ENCODE data around the gene IL13RA1.

The IL13RA1 gene

DNA sequence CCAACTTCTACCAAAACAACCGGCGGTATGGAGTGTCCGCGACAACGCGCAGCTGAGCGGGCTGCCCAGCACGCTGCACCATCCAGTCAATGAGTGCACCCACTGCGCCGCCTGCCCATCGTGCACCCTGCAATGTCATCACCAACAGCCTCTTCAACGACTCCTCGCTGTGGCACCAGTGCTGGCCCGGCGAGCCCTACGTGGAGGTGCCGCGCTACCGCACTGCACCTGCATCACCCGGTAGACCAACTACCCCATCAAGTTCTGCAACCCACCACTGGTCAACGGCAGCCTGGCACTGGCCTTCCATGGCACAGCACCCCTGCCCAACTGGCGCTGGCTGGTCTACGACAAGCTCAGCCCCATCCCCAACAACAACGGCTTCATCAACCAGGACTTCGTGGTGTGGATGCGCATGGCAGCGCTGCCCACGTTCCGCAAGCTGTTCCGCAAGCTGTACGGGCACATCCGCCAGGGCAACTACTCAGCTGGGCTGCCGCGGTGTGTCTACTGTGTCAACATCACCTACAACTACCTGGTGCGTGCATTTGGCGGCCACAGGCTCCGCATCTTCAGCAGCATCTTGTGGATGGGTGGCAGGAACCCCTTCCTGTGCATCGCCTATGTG lies 42.8 kb downstream of the IL13RA1 start:
- H2AFZ ChIP-seq (ENCODE audit: low read depth), result no peak overlapping the region
- H4K20me1 ChIP-seq (ENCODE audit: insufficient read depth), result no peaks in the 10 kb centered on the region

DNA sequence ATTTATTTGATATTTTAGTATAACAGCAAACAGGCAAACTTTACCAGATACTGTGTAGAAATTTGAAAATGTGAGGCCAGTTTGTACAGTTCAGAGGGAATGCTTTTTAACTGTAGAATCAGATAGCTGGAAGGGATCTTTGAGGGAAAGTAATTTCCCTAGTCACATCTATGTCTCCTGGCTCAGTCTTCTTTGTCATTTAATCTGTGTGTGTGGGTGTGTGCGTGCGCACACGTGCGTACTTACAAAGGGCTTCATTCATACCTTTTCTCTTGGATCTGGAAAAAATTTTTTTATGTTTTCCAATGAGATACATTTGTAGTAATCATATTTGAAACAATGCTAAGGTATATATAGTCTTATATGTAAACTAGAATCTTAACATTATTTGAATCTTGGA lies 44.6 kb downstream of the IL13RA1 start:
- H3K4me2 ChIP-seq, result no peak overlapping the region
- no peaks in the 10 kb centered on the region for H3K4me1 ChIP-seq (ENCODE audit: low read depth, poor library complexity, severe bottlenecking)
- TF ChIP-seq, protein P1, sequence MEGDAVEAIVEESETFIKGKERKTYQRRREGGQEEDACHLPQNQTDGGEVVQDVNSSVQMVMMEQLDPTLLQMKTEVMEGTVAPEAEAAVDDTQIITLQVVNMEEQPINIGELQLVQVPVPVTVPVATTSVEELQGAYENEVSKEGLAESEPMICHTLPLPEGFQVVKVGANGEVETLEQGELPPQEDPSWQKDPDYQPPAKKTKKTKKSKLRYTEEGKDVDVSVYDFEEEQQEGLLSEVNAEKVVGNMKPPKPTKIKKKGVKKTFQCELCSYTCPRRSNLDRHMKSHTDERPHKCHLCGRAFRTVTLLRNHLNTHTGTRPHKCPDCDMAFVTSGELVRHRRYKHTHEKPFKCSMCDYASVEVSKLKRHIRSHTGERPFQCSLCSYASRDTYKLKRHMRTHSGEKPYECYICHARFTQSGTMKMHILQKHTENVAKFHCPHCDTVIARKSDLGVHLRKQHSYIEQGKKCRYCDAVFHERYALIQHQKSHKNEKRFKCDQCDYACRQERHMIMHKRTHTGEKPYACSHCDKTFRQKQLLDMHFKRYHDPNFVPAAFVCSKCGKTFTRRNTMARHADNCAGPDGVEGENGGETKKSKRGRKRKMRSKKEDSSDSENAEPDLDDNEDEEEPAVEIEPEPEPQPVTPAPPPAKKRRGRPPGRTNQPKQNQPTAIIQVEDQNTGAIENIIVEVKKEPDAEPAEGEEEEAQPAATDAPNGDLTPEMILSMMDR (conservative IDR thresholded peaks at IDR 0.05; ENCODE audit: low read depth, low read length), result no peak
- no peaks in the 10 kb centered on the region for H4K20me1 ChIP-seq (ENCODE audit: insufficient read depth)
- H3K27me3 ChIP-seq (ENCODE audit: insufficient read depth, low read depth), result no peaks in the 10 kb centered on the region
- H3K36me3 ChIP-seq (ENCODE audit: insufficient read depth), result no peaks in the 10 kb centered on the region
- no peak overlapping the region for H3K4me3 ChIP-seq (IDR thresholded peaks at IDR 0.05; ENCODE audit: insufficient read depth, low read depth, low read length)
- no peaks in the 10 kb centered on the region for H3K79me2 ChIP-seq (ENCODE audit: insufficient read depth, low read depth)
- H3K9ac ChIP-seq, result no peak overlapping the region
- no peak overlapping the region for H2AFZ ChIP-seq (ENCODE audit: low read depth)
- no peak overlapping the region for H3K27ac ChIP-seq

More for the DNA sequence above, 42.8 kb downstream of the IL13RA1 start:
- H3K79me2 ChIP-seq (ENCODE audit: insufficient read depth, low read depth), result no peaks in the 10 kb centered on the region
- no peak overlapping the region for H3K27ac ChIP-seq
- H3K4me1 ChIP-seq (ENCODE audit: low read depth, poor library complexity, severe bottlenecking), result no peaks in the 10 kb centered on the region
- H3K36me3 ChIP-seq (ENCODE audit: insufficient read depth), result no peaks in the 10 kb centered on the region
- TF ChIP-seq, protein P1 (conservative IDR thresholded peaks at IDR 0.05; ENCODE audit: low read depth, low read length), result no peak
- no peak overlapping the region for H3K4me2 ChIP-seq
- no peak overlapping the region for H3K4me3 ChIP-seq (IDR thresholded peaks at IDR 0.05; ENCODE audit: insufficient read depth, low read depth, low read length)
- H3K9ac ChIP-seq, result no peak overlapping the region
- no peaks in the 10 kb centered on the region for H3K27me3 ChIP-seq (ENCODE audit: insufficient read depth, low read depth)

DNA sequence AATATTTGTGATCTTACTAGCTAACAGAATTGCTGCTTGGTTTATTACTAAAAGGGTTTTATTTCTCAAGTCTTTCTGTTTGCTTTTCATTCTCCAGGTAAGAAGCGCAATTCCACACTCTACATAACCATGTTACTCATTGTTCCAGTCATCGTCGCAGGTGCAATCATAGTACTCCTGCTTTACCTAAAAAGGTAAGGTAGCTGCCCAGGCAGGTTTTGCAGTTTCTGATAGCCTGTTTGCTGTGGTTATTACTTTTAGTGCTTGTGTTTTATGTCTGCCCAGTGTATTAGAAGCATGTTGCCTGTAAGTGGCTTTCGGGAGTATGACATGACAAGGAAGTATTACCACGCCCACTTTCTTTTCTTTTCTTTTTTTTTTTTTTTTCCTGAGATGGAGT lies 46.4 kb downstream of the IL13RA1 start:
- Histone ChIP-seq H3K27ac (no peak overlapping the region), H3K9ac (no peak overlapping the region), H3K4me2 (no peak overlapping the region), H3K27me3 (ENCODE audit: insufficient read depth, low read depth) (no peaks in the 10 kb centered on the region), H3K36me3 (ENCODE audit: insufficient read depth) (no peaks in the 10 kb centered on the region), H3K79me2 (ENCODE audit: insufficient read depth, low read depth) (no peaks in the 10 kb centered on the region), H2AFZ (ENCODE audit: low read depth) (no peak overlapping the region), H3K4me3 (IDR thresholded peaks at IDR 0.05; ENCODE audit: insufficient read depth, low read depth, low read length) (no peak overlapping the region), H3K4me1 (ENCODE audit: low read depth, poor library complexity, severe bottlenecking) (no peaks in the 10 kb centered on the region), H4K20me1 (ENCODE audit: insufficient read depth) (no peaks in the 10 kb centered on the region)
- TF ChIP-seq, protein P1 (conservative IDR thresholded peaks at IDR 0.05; ENCODE audit: low read depth, low read length), result no peak

DNA sequence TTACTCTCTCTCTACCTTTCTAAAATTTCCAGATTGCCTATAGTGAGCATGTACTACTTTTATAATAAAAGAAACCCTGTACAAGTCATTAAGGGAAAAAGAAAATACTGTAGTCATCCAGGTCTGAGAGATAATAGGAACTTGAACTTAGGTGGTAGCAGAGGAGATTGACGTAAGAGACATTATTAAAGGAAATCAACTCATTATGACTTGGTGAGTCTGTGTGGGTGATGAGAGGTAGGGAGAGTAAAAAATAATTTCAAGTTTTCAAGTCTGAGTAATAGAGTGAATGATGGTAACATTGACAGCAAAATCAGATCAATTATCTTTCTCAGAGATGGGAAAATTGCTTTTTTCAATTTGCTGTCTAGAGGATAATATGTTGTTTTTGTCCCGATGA lies 52.2 kb downstream of the IL13RA1 start:
- no peaks in the 10 kb centered on the region for H4K20me1 ChIP-seq (ENCODE audit: insufficient read depth)
- H3K79me2 ChIP-seq (ENCODE audit: insufficient read depth, low read depth), result no peaks in the 10 kb centered on the region
- H2AFZ ChIP-seq (ENCODE audit: low read depth), result no peak overlapping the region
- TF ChIP-seq, protein P1 (conservative IDR thresholded peaks at IDR 0.05; ENCODE audit: low read depth, low read length), result no peak
- no peak overlapping the region for H3K4me2 ChIP-seq
- no peak overlapping the region for H3K9ac ChIP-seq
- H3K4me1 ChIP-seq (ENCODE audit: low read depth, poor library complexity, severe bottlenecking), result no peaks in the 10 kb centered on the region
- H3K27ac ChIP-seq, result no peak overlapping the region
- no peaks in the 10 kb centered on the region for H3K36me3 ChIP-seq (ENCODE audit: insufficient read depth)
- no peaks in the 10 kb centered on the region for H3K27me3 ChIP-seq (ENCODE audit: insufficient read depth, low read depth)
- no peak overlapping the region for H3K4me3 ChIP-seq (IDR thresholded peaks at IDR 0.05; ENCODE audit: insufficient read depth, low read depth, low read length)
